Activated CD8-positive, alpha-beta memory T cell treated with anti-CD3 and anti-CD28 coated beads for 24 hours (primary cell): ENCODE data around the gene ASTN2.

ENCODE experiments used
- DNase-seq: peaks from one replicate; pipeline ENCODE4 v3.0.0-alpha.2; 2020

The ASTN2 gene

DNA sequence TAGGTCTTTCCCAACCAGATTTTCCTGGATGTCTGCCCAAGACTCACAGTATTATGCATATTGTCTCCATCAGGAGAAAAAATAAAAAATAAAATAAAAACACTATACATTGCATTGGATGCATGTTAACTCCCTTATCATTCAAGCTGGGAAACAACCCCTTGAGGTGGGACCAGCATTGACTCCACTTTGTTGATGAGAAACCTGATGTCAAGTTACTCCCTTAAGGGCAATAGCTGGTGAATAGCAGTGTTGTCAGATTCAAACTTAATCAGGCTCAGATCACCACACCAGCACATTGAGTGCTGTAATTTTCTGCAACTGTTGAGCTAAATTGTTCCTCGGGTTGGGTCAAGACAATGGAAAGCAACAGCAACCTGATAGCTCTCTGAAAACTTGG is 991.7 kb downstream of the ASTN2 start:
- DNase-seq: no peak

DNA sequence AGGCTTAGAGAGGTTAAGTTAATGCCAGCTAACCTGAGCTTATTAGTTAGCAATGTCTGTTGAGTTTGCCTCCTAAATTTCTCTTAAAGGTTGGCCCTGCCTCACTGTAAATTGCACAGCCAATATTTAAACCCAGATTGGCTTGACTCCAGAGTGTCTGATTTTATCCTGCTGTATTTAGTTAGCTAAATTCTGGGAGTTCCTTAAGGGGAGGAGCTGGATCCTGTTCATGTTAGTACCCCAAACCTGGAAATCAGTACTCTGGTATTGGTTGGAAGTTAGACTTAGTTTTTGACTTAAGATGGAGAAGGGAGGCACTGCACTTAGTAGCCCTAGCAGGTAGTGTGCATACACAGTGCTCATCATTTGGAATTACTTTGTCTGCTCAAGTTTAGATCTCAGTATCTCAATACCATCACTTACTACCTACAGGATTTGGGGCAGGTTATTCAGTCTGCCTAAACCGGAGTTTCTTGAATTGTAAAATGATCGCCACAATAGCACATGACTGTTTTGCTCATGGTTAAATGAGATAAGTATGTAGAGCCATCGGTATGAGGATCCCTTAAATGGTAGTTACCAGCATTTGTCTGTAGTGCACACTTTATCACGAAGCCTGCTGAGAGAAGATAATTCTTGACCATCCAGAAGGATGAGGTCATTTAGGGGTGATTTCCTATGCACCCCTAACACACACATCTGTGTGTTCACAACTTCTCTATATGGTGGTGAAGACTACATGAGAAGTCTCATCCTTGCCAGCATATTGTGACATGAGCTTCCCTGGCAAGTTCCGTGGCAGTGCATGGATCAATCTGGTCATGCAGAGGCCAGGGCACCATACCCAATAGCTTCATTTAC is 992.5 kb downstream of the ASTN2 start:
- no peak for DNase-seq

DNA sequence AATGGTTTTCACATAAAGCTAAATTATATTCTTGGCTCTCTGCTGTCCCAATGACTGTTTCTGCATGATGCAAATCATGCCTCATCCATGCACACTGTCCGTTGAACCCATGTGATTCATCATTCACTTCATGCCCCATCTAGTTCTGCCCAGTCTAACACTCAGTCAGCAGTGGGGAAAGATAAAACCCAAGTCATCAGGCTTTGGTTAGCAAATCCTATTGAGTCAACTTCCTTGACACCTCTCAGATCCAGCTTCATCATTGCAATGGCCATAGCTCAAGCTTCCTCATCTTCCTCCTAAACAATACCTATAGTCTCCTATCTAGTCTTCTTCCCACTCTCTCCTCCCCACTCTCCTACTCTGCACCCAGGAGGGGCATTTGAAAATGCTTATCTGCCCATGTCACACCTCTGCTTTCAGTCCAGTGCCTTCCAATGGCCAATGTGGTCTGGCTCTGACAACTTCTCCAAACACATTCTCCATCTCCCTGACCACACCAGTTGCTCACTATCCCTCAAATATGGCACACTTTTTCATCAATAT is 993.8 kb downstream of the ASTN2 start:
- DNase-seq: no peak

DNA sequence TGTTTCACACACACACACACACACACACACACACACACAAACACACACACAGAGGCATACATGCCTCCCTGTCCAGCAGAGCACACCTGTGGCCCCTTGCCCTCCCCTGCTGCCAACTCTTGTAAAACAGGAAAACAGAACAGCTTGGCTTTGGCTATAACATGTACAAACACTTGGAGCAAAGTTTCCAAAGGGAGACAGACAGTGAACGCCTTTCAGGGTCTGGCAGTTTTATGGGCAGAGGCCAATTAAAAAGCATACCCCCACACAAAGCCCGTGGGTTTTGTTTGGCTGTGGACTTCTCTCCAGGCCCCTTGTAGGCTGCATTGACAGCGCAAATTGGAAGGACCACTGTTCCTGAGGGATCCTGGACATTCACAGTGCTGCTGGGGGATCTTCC is 995.7 kb downstream of the ASTN2 start:
- no peak for DNase-seq

DNA sequence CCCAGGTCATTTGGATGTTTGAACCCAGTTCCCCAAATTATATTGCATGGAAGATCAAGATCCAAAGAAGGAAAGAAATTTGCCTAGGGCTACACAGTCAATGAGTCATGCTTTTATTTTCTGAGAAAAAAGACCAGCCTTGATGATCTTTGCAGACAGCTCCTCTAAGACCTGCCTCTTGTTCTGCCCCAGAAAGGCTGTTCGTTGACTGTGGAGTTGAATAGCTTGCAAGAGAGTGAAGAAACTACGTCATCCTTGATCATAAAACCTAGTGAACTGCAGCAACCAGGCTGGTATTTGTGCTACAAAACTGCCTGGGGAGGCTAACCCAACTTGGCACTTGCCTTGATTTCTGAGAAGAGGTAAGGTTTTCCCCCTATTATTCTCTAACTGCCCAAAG is 997.4 kb downstream of the ASTN2 start:
- no peak for DNase-seq

DNA sequence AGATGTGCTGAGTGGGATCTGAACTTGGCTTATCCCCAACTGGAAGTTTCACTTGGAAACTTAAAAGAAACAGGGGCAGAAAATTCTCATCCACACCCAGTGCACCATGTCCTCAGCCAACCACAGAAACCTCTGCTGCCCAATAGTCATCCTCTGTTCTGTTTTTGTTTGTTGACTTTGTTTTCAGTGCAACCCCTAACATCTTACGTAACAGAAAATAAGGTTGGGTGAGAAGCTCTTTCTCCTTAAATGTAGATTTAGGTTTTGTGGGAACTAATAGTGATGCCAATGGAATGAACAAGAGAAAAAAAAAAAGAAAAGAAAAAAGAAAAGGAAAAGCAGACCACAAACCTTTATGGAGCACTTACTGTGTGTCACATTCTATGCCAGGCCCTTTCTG is 998.4 kb downstream of the ASTN2 start:
- no peak for DNase-seq

DNA sequence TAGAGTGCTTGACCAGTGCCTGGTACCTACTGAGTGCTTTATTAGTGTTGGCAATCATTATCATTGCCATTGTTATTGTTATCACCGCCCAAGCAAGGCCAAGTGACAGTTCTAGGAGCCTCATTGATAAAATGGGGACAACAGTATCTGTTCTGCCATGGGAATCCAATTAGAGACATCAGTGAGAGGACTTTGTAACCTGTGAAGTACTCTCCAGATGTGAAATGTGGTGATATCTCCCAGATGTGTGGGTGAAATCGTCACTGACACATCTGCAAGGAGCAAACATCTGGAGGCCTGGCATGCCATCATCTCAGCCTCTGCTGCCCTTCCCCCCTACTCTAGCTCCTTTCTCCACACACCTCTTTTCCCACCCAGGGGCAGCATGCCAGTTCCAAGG is 1000.5 kb downstream of the ASTN2 start:
- no peak for DNase-seq

DNA sequence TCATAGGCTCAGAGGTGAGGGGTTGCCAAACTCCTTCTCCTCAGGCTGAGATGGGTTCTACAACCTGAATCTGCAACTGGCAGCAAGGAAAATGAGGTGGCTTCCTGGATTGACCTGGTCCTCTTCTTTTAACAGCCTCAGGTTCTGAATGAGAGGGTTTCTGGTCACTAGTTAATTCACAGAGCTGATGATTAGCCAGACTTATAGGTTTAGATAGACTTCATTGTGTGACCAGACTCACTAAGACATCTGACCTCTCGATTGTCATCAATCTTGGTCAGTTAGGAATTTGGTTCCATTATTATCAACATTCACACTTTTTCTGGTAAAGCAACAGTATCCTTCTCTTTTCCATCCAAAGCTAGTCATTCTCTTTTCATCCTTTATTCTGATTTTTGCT is 1003.4 kb downstream of the ASTN2 start:
- no peak for DNase-seq

DNA sequence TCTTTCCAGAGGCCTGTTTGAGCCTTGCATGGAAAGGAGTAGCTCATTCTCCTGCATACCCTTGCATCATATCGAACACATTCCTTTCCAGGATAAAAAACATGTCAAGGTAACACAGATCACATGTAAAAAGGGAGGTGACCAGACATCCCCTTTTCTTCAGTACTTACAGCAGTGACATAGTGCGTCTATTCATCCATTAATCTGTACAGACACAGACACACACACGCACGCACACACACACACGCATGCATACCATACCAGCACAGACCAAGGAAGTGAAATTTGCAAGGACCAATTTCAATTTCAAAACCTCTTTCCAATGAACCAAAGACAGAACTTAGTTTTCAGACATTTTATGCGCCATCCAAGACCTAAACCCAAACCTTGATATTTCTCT is 1005.2 kb downstream of the ASTN2 start:
- DNase-seq: no peak

DNA sequence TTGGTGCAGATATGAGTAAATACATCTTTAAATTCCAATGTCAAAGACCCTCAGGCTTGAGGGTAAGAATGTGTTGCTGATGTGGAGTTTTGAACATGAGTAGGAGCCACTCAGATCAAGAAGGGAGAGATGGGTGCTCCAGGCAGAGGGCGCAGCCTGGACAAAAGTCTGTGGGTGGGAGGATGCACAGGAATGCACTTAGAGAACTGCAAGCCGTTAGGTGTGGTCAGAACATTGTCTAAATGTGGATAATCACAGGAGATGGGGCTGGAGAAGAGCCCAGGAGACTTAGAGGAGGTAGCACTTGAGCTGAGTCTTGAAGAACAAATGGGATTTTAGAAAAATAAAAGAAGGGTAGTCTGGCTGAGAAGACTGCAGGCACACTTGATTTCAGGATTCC is 1005.7 kb downstream of the ASTN2 start:
- DNase-seq: no peak

DNA sequence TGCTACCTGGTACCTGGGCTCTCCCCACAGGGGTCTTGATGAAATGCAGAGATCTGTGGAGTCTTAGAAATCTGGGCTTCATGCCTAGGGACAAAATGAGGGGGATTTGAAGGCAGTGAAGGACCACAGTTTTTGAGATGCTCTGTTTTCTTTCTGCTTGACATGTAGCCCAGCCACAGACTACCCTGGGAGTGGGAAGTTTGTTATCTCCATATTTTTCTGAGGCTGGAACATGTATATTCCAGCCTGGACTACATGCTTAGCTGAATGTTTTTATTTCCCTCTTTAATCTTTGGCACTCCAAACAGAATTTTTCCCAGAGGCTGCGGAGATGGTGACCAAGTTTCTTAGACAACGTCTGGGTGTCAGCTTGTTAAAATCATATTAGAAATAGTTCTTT is 1008.4 kb downstream of the ASTN2 start:
- DNase-seq: no peak

DNA sequence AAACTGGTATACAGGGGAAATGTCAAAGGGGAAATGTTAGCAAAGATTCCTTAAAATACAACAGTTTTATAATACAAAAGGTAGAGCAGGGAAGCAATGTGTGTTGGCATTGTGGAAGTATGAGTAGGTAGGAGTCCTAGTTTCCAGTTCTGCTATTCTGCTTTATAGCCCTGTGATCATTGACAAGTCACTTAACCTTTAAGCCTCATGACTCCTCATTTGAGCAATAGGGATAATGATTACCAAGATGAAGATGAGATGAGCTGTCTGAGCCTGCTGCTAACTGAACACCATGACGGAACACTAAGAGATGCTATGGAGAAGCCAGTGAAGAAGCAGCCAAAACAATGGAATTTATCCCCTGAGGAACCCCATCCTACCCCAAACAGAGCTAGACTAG is 1009.5 kb downstream of the ASTN2 start:
- no peak for DNase-seq

DNA sequence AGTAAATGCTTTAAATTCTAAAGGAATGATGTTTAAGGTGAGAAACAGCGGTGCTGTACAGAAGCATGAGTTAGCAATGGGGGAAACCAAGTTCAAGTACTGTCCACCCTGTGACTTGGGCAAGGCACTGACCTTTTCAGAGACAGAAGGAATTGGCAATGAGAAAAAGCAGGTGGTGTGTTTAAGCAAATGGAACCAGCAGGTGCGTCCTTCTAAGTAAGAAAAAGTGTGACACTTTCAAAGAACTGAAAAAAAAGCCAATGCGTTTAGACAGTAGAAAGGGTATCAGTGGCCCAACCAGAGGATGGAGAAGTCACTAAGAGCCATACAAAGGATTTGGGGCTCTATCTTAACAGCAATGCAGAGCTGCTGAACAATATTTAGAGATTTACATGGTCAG is 1010.6 kb downstream of the ASTN2 start:
- no peak for DNase-seq

DNA sequence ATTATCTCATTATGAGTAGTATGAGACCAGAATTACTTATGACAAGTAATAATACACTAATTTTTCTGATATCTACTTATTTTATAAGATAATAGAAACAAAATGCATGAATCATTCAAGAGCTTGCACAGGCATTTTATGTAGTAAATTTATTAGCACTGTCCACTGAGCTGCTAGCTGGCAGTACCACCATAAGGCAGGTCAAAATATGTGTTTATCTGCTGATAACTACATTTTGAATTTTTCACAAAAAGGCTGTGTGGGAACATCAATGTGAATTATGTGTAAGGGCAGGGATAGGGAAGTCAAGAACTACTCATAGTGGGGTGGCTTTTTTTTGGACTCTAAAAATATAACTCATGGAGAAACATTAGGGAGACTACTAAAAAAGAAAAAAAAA is 1011.7 kb downstream of the ASTN2 start:
- no peak for DNase-seq

DNA sequence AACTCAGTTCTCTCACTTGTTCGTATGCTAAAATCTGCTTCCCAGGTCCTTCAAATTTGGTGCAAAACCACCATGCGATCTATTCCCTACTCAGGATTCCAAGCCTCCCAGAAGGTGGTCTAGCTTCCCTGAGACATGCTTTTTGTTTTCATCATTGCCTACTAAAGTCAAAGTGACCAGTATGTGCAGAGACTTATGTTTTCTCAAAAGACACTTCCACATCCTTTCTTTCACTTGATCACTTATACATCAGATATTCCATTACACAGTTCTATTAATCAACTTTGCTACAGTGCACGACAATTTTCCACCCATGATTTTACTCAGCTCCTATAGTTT is 1019.2 kb downstream of the ASTN2 start:
- DNase-seq: no peak

DNA sequence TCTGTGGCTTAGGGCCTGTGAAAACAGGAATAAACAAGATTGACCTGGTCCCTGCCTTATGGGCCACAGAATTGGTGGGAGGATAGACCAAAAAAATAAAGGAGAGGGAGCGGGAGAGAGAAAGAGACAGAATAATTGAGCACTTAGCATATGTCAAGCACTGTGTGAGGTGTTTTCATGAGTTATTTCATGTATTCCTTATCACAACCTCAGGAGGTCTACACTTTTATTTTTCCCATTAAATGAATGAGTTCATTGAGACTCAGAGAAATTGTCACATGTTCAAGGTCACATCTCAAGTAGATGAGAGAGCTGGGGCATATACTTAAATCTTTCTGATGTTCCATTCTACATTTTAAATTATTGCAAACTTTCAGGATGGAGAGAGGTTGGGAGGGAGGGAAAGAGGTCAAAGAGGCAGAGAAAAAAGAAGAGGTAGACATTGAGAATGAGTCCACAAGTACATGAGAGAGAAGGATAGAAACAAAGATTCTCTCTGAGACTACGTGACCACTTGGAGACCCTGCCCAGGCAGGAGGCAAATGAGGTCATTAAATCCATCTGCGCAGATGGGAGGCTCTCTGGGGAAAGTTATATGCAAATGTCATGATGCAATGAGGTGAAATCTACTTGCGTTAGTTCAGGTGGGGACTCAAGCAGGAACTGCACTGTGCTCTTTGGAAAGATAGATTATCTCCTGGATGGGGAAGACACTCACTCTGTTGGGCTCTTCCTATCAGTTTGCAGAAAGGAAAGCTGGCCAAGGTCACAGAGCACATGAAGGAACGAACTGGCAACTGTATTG is 1019.8 kb downstream of the ASTN2 start:
- DNase-seq: no peak

DNA sequence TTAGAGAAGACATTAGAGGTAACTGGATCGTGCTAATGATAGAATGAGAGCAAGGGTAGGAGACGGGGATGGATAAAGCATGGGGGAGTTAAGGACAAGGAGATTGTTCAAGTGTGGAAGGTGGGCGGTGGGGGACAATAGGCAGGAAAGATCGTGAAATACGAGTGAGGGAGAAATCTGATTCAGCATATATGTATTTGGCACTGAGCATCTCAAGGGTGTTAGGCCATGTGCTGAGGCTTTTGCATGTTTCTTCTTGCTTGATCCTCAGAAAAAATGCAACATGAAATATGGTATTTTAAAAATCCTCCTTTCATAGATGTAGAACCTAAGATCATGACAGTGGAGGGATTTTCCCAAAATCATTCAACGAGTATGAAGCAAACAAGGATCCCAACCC is 1020.8 kb downstream of the ASTN2 start:
- DNase-seq: no peak

DNA sequence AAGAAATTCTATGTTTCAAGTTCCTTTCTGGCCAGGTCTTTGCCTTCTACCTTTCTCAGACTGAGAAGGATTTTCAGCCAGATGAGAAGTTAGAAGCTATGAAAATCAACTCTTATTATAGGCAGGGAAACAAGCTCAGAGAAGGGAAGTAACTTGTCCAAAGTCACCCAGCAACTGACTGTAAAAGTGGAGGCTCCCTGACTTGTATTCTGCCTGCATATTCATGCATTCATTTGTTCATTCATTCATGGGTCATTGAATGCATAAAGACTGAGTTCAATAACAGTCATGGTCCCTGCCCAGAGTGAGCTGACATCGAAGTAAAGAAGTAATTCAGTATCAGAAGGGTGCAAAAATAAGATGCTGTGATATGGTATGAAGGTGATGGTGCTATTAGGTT is 1021.7 kb downstream of the ASTN2 start:
- no peak for DNase-seq

DNA sequence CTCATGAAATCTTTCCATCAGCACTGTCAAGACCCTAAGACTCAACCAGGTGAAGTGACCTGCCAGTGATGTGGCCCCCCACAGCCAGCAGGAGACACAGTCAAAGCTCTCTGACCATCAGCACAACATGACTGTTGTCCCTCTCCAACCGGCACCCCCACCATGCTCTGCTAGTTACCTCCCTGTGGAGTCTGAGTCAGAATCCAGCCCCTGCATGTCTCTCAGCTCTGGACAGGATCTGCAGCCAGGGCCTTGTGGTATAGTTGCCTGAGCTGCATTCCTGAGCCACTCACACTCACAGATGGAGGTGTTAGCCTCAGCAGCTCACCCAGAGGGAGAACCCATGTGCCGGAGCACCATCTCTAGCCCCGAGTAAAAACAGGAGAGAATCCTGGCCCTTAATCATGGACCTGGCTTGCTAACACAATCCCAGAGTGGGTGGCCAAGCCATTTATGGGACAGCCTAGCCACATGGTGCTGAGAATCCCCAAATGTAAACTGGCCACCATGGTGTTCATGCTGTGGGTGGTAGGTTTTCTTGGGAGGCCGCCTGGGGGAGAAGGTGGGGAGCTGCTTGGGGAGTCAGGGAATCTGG is 1023.5 kb downstream of the ASTN2 start:
- DNase-seq: no peak

DNA sequence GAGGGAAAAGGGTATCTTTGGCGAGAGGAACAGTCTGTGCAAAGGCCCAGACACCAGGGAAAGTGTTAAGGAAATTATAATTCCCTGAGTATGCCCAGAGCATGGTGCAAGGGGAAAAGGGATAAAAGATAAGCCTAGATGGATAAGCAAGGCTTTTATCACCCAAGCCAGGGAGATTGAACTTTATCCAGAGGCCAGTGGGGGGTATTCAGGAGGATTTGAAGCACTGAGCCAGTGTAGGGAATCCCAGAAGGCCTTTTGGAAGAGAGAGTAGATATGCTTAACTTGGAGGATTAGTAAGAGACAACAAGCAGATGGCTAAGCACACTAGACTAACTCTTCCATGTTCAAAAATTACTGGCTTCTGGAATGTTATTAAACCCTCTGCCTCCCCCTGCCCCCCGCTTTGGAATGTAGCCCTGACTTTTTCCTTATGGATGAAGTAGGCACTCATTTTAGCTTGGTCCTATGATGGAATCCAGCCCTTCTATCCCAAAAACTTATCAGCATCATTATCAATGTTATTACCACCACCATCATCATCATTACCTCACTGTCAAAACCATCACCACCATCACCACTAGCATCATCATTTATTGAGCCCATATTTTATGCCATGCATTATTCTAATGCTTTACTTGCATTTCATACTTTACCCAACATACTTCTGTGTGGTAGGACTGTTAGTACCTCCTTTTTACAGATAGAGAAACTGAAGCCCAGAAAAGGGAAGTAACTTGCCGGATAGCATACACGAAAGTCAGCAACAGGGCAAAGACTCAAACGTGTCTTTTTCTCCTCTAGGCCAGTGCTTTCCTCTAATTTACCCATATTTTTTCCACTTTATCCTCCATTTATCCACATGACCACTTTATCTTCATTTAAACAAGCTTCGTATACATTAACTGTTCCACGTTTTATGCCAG is 1024.3 kb downstream of the ASTN2 start:
- no peak for DNase-seq

DNA sequence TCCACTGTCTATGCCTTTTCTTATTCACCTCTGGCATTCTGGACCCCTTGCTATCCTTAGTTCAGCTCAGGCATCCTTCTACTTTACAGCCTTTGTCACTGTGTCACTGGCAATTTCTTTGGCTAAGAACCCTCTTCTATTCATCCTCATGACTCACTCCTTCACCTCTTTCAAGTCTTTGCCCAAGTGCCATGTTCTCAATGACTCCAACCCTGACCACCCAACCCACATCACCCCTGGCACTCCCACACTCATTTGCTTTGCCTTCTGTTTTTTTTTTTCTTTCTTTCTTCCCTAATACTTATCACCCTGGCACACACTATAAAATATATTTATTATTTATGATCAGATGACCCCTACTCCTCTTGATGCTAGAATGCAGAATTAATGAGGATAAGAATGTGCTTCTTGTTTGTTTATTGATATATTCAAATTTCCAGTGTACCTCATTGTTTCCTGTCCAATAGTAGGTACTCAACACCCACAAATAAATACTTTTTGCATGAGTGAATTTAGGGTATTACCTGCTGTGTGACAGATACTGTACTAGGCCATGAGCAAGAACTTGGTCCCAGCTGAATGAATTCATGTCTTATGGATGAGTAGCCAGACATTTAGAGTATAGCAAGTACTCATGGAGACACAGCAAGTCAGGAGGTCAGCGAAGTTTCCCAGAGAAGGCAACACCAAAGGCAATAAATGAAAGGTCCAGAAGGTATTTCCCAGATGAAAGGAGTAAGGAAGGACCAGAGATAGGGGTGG is 1025.1 kb downstream of the ASTN2 start:
- no peak for DNase-seq
